Activated naive CD4-positive, alpha-beta T cell treated with Interleukin-2 at 50 U/mL for 16 hours (primary cell): Measurements from ENCODE around the gene DIAPH2.
A peak's percentile ranks its signal among the peaks of the same experiment; 100 is the strongest.

Experiments
- DNase-seq: peaks from one replicate; pipeline ENCODE4 v3.0.0-alpha.2; 2020

The DIAPH2 gene

DNA sequence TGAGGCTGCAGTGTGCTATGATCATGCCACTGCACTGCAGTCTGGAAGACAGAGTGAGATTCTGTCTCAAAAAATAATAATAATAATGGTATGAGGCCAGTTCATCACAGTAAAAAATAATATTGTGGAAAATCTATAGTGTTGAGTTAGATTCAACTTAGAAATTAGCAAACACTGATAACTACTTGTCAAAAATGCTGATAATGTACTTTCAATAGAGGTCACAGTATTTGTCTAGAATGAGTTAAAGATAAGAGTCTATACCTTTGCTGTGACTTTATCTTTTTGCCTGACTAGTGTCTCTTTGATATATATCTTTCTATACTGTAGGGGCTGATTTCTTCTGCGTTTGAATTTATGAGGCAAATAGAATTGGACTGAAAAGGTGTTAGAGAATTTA lies 629.7 kb downstream of the DIAPH2 start:
- no peak for DNase-seq

DNA sequence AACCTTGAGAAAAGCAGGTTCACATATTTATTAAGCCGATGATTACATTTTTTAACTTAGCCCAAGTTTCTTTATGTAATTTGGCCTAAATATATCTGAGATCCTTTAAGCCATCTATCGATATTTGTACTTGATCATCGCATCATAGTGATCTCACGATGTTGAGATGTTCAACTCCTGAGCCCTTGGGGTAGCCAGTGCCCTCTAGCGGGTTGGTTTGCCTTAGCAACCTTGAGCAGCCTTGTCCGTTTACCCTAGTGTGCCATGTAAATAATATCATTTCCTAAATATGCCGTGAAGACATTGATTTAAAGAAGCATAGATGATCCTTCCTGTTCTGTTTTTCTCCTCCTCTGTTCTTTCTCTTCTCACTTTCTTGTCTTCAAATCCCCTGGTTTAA lies 631.3 kb downstream of the DIAPH2 start:
- DNase-seq = no peak

DNA sequence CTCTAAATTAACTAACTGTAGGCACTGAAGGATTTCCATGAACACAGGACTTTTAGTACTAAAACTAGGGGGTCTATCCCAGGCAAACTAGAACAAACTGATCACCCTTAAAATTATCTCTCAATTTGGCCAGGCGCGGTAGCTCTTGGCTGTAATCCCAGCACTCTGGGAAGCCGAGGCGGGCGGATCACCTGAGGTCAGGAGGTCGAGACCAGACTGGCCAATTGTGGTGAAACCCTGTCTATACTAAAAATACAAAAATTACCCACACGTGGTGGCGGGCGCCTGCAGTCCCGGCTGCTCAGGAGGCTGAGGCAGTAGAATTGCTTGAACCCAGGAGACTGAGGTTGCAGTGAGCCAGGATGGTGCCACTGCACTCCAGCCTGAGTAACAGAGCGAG lies 635.7 kb downstream of the DIAPH2 start:
- no peak for DNase-seq

DNA sequence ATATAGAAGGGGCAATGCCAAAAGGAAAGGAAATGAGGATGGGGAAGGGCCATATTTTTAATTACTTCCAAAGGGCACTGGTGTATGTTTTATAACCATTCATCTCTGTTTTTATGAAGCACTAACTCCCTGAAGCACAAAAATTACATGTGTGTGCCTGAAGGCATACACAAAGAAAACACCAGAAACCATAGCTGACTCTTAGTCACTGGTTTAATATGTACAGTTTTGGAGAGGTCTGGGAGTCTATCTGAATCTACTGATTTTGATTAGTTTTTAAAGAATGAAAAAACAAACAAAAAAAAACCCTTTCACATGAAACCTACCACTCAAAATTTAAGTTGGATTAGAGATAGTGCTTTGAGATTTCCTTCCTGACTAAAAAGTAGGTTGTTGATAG lies 637.8 kb downstream of the DIAPH2 start:
- no peak for DNase-seq

DNA sequence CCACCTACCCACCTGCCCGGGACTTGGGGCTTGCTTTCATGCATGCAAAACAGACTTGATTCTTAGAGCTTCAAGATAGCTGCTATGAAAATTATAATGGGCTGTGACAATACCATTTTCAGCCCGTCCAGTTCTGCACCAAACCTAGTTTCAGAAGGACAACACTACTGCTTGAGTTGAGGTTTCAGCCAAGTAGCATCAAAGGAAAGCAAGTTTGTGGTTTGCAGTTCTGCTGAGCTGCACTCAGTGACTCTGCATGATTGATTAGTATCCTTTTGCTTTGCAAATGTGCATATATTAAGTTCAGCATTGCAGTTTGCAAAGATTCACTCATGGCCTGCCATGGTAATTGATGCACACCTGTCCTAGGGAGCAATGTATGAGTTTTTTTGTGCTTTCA lies 641.8 kb downstream of the DIAPH2 start:
- DNase-seq = no peak

DNA sequence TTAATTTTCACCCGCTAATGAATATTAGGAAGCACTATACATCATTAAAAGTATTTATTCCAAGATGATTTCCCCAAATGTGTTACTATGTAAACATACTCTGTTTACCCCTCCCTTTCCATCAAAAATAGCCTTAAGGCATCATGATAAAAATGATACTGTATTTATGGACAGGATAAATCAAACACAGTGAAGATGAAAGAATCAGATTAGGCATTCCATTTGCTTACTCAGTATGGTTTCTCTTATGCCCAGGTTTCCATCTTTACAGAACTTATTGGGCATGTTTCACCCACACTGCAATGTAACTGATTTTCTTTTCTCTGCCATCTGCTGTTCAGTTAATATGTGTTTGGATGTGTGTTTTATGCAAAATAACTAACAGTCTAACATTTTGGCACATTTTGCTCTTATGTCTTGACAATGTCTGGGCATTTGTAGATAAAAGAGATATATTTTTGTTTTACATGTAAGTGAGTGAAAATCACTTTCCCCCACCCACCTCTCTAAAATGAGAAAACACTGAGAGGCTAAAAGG lies 644.3 kb downstream of the DIAPH2 start:
- DNase-seq = no peak

DNA sequence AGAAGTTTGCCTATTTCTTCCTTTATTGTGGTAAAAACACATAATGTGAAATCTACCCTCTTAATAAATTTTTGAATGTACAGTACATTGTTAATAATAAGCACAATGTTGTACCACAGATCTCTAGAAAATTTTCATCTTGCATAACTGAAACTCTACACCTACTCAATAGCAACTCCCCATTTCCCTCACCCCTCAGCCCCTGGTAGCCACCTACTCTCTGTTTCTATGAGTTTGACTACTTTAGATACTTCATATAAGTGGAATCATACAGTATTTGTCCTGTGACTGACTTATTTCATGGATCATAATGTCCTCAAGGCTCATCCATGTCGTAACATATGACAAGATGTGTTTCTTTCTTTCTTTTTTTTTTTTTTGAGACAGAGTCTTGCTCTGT lies 645.5 kb downstream of the DIAPH2 start:
- DNase-seq = no peak

DNA sequence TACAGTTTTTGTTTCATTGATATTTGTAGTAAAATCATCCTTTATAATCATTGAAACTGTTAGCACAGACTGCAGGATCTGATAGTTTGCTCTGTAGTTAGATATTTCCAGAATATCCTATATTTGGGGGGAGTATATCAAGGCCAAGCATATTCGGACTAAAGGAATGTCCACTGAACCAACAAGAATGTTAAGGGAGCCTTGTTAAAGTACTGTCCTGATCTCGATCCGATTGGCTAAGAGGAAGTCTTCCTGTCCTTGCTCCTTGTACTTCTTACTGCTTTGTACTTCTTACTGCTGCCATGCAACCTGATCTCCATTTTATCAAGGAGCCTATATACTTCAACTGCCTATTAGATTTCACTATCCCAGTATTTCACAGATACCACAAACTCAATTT lies 648.3 kb downstream of the DIAPH2 start:
- no peak for DNase-seq

DNA sequence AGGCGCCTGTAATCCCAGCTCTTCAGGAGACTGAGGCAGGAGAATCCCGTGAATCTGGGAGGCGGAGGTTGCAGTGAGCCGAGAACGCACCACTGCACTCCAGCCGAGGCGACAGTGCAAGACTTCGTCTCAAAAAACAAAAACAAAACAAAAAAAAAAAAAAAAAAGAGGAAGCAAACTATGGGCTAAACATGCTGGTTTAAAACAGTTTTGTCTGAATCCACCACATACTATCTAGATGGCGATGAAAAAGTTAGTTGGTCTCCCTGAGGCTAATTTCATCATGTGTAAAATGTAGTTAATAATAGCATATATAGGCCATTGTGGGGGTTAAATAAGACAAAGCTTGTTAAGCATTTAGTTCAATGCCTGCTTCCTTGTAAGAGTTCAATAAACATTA lies 650.2 kb downstream of the DIAPH2 start:
- DNase-seq = no peak

DNA sequence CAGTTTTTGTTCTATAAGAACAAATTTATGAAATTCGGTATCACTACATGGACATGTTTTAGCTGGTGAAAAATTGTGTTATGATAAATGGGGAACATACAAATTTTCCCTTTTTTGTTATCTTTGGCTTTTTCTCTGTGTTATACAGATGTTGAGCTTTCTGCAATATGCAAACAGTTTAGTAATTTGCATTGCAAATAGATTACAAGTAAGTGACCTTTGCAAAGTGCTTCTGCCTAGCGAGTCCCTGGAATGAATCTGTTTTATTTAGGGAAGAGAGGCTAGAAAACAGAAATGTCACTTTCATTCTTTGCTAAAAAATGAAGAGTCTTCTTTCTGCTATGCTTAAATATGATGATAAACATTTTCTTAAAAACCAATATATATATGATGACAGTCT lies 660.1 kb downstream of the DIAPH2 start:
- DNase-seq = no peak

DNA sequence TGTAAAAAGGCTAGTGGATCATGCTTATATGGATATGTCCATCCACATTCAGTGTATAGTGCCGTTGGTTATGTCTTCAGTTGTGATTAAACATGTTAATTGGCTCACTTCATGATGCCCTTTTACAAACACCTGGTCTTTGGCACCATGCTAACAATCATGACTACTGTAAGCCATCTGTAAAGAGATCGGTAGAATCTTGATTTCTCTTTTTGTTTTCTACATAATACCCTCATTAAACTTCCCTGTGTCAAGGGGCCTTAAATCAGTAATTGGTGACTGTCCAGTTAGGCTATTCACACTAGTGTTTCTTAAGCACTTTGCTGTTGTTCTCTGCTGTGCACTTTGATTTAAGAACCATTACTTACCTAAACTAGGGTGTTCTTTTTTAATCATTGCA lies 674.3 kb downstream of the DIAPH2 start:
- DNase-seq = no peak

DNA sequence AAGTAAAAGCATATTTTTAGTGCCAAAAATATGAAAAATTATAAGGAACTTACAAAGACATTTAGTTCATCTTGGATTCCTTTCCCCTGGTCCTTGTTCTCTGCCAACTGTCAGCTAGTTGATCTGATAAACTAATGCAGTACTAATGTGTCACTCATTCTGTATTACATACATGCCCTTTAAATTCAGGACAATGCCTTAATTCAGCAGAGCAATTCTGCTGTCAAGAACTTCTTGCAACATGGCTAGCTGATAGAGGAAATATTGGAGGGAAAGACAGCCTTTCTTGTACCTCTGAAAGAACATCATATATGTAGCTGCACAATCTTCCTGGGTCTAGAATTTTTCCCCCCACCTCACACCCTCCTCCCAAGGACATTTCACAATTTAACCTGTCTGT lies 679.2 kb downstream of the DIAPH2 start:
- no peak for DNase-seq

DNA sequence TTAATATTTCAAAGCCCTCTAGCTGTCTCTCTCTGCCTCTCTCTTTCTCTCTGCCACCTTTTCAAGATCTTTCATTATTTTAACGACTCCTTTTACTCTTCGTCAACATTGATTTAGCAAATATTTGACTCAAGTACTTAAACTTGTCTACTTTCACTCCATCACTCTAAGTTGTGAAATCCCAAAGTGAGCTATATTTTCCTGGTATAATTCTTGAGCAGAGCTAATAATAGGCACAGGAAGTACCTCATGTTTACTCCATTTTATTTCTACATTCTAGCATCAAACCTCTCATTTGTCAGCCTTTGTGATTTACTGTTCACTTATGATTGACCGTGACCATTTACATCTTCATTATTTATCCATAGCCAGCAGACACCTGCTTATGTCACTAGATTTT lies 681.6 kb downstream of the DIAPH2 start:
- DNase-seq = no peak

DNA sequence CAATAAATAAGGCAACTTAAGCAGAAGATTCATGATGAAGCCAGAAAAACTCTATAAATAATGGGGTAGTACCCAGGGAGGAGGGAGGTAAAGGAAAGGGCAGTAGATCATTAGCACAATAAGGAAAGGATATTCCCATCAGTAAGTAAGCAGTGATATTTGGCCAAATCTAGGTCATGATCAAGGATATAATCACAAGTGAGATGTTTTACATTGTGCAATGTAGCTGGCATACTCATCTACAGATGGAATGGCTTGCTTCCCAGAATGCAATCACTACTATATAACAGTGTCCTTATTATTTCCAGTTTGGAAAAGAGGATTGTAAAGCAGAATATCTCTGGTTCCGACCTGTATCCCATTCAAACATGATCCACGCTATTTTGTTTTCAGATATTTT lies 682.5 kb downstream of the DIAPH2 start:
- DNase-seq = no peak

DNA sequence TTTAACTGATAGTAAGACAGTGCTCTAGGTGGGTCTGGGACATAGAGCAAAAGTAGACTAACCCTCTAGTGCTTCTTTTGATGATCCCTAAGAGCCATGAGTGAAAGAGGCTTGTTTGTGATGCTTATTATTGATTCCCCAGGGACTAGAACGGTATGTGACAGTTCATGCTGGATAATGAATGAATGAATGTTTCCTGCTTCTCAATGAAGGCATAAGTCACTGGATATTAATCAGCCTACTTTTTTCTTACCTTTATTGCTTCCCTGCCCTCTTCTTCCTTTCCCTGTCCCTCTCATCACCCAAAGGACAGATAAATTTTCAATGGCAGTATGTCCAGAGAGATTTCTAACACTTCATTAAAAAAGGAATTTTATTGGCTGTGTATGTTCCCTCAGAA lies 685.3 kb downstream of the DIAPH2 start:
- no peak for DNase-seq

DNA sequence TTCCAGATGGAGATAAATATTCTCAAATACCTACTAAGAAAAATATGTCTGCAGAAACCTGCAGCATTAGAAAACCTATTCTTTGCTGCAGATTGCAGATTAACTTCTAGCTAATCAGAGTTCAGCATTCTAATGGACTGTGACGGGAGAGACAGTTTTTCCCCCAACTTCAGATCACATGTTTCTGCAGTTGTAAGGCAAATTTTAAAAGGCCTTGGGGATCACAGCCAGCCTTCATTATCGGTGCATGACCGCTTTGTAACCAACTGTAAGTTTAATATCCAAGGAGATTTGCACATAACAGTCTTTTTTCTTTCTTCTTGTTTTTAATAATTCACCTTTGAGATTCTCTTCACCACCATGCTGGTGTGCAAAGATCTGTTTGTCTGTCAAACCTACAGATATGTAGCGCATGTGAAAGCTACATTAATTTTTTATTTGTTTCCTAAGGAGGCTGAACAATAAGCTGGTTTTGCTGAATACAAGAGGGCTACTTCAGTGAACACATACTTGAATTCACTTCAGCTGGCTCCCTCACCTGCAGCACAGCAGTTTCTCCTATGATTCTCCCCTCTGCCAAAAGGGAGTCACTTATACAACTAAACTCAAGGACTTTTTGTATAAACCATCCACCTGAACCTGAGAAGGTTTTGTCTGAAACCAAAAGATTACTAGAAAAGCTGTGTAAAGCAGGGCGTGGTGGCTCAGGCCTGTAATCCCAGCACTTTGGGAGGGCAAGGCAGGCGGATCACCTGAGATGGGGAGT lies 687.5 kb downstream of the DIAPH2 start:
- DNase-seq = no peak

DNA sequence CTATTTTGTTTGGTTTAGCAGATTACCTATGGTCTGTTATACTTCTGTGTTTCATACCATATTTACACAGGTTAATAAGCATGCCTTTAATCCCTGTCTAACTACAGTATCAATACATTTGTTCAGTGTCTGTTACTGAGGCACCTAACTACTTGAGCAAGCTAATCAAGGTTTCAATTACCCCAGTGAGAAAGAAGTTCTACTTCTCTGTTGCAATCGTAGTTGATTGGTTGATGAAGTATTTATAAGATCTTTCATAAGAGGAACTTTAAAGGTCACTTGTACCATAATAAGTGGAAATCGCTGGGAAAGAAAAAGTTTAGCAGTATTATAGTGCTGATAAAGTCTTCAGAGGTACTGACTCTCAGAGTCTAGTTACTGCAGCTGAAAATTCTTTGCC lies 689.6 kb downstream of the DIAPH2 start:
- no peak for DNase-seq

DNA sequence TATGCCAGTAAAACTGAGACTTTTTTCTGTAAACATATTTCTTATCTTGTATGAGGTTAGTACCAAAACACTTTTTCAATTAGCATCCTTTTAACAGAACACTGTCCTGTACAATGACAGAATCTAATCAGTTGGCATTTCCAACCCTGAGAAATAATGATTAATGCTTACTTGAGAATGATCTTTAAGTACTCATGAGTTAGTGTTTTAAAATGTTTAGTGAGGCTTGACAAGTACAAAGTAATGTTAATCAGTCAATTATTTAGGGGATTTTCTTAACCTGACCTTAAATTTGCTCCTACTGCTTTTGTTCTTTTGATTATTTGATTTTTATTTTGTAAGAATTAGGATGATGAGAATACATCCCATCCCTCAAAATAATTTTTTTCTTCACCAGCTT lies 695.6 kb downstream of the DIAPH2 start:
- no peak for DNase-seq

DNA sequence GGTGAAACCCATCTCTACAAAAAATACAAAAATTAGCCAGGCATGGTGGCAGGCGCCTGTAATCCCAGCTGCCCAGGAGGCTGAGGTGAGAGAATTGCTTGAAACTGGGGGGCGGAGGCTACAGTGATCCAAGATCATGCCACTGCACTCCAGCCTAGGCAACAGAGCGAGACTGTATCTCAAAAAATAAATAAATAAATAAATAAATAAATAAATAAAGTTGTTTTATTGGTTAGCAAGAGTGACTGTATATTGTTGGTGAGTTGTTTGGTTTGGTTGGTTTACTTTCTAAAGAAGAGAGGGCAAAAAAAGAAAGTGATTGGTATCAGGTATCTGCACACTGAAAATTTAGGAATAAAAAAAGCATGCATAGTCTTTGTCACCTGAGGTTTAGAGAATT lies 700.0 kb downstream of the DIAPH2 start:
- no peak for DNase-seq

DNA sequence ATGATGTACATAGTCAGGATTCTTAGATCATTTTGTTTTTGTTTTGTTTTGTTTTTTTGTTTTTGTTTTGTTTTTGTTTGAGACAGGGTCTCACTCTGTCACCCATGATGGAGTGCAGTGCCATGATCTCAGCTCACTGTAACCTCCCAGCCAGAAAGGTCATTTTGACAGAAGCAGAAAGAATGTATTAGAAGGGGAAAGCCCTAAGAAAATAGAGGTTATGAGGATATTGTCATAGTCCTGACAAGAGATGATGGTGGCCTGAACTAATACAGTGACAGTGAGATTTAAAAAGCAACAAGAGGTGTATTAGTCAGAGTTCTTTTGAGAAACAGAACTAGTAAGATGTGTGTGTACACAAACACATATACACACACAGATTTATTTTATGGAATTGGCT lies 702.4 kb downstream of the DIAPH2 start:
- DNase-seq = no peak

DNA sequence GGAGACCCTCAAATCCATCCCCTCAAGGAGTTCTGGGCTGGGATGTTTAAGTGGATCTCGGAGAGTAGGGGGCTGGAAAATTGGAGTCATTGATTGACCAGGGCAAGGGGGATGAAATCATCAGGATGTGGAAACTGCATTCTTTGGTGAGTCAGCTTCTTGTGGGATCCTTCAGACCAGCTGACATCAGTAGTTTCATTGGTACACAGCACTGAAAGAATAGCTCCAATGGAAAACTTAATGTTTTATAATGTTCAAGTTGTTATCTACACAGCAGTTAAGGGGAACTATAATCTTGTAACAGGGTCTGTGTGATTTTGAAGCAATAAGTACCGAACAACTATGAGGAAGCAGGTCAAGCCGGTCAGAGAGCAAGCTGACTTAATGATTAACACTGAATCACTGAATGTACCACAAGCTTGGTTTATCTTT lies 705.1 kb downstream of the DIAPH2 start:
- no peak for DNase-seq

DNA sequence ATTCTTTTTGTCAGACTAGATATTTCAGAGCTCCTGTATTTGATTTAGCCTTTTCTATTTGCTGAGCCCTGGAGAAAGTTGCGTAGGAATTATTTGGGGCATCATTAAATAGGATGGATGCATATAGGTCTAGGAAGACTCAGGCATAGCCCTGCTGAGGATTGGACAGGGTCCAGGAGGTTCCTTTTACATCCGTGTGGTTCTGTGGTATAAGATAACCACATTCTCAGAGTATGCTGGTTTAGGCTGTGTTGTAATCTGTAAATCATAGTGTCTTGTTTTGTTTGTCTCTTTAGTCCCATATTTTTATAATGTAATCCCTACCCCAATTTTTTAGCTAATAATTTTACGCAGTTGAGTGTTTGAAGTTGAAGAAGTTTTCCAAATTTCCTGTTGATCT lies 712.7 kb downstream of the DIAPH2 start:
- no peak for DNase-seq

DNA sequence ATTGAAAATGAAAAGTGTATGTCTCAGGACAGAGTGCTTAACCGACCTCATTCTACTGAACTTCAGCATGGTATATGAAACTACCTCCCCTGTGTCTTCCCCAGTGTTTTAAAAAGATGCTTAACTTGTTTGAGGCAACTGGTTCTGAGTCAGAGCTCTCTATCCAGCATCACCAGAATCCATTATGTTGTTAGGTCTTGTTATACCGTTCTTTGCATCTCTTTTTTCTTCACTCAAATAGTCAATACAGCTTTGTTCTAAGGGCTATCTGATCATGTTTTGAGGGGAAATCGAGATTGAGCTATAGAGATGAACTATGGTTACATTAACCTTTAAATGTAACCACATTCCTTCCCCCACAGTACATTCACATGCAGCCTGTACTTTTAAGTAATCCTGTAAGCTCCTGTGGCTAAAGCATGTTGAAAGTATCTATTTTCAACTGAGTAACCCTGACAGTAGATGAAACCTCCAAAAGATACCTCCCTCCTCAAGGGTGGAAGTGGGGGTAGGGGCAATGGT lies 713.4 kb downstream of the DIAPH2 start:
- DNase-seq = no peak

DNA sequence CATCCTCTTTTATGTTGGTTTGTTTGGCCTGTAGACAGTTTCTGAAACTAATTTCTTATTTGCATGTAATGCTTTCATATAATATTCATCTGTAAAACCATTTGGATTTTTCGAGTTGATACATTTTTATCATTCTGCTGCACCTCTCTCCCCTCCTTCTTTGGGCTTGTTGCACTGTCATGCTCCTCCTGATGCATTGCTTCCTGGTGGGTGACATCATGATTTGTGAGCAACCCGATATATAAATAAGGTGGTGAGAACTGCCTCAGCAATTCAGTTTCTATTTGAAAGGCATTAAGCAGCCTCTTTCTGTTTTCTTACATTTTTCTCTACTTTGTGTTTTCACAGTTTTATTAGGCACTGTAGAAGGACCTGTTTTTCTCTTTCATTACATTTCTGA lies 714.8 kb downstream of the DIAPH2 start:
- DNase-seq = peak; percentile 3

DNA sequence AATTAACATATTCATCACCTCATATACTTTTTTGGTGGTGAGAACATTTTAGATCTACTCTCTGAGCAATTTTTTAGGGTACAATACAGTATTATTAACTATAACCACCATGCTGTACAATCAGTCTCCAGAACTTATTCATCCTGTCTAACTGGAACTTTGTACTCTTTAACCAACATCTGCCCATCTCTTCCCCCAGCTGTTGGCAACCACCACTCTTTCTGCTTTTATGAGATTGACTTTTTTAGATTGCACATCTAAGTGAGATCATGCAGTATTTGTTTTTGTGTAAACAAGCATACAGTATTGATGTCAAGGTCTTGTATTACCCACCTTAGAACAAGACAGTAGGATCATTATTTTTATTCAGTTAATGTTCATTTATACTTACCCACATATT lies 715.9 kb downstream of the DIAPH2 start:
- no peak for DNase-seq
